ENCODE measurements around the gene EIF2AK3.

GRCh38 chr2:88651646-88652045, 24.4 kb upstream of the EIF2AK3 start:
- TF ChIP-seq YY1 (IDR thresholded peaks at IDR 0.05; ENCODE audit: low read depth), result no peak
- no peak for TF ChIP-seq EP300 (IDR thresholded peaks at IDR 0.05; ENCODE audit: borderline replicate concordance in 1 of 2, low read depth in 1 of 2, low read length in 1 of 2)
- TF ChIP-seq GABPA (IDR thresholded peaks at IDR 0.05; ENCODE audit: low read depth), result no peak
- no peak for TF ChIP-seq CTCF (IDR thresholded peaks at IDR 0.05)
- no peak for TF ChIP-seq JUND (IDR thresholded peaks at IDR 0.05)
- TF ChIP-seq TAF1 (IDR thresholded peaks at IDR 0.05; ENCODE audit: borderline replicate concordance, low read depth, low read length), result no peak
- TF ChIP-seq, protein P1, sequence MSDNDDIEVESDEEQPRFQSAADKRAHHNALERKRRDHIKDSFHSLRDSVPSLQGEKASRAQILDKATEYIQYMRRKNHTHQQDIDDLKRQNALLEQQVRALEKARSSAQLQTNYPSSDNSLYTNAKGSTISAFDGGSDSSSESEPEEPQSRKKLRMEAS (IDR thresholded peaks at IDR 0.05; ENCODE audit: low read depth), result no peak
- TF ChIP-seq EZH2phosphoT487 (IDR thresholded peaks at IDR 0.05; ENCODE audit: borderline replicate concordance, low read depth), result no peak
- TF ChIP-seq, protein P2, sequence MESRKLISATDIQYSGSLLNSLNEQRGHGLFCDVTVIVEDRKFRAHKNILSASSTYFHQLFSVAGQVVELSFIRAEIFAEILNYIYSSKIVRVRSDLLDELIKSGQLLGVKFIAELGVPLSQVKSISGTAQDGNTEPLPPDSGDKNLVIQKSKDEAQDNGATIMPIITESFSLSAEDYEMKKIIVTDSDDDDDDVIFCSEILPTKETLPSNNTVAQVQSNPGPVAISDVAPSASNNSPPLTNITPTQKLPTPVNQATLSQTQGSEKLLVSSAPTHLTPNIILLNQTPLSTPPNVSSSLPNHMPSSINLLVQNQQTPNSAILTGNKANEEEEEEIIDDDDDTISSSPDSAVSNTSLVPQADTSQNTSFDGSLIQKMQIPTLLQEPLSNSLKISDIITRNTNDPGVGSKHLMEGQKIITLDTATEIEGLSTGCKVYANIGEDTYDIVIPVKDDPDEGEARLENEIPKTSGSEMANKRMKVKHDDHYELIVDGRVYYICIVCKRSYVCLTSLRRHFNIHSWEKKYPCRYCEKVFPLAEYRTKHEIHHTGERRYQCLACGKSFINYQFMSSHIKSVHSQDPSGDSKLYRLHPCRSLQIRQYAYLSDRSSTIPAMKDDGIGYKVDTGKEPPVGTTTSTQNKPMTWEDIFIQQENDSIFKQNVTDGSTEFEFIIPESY (IDR thresholded peaks at IDR 0.05; ENCODE audit: borderline replicate concordance, low read depth), result no peak
- no peak for TF ChIP-seq FOXM1 (IDR thresholded peaks at IDR 0.05; ENCODE audit: low read depth)
- TF ChIP-seq POLR2AphosphoS5 (IDR thresholded peaks at IDR 0.05; ENCODE audit: low read depth, low read length), result no peak
- TF ChIP-seq, protein P3, sequence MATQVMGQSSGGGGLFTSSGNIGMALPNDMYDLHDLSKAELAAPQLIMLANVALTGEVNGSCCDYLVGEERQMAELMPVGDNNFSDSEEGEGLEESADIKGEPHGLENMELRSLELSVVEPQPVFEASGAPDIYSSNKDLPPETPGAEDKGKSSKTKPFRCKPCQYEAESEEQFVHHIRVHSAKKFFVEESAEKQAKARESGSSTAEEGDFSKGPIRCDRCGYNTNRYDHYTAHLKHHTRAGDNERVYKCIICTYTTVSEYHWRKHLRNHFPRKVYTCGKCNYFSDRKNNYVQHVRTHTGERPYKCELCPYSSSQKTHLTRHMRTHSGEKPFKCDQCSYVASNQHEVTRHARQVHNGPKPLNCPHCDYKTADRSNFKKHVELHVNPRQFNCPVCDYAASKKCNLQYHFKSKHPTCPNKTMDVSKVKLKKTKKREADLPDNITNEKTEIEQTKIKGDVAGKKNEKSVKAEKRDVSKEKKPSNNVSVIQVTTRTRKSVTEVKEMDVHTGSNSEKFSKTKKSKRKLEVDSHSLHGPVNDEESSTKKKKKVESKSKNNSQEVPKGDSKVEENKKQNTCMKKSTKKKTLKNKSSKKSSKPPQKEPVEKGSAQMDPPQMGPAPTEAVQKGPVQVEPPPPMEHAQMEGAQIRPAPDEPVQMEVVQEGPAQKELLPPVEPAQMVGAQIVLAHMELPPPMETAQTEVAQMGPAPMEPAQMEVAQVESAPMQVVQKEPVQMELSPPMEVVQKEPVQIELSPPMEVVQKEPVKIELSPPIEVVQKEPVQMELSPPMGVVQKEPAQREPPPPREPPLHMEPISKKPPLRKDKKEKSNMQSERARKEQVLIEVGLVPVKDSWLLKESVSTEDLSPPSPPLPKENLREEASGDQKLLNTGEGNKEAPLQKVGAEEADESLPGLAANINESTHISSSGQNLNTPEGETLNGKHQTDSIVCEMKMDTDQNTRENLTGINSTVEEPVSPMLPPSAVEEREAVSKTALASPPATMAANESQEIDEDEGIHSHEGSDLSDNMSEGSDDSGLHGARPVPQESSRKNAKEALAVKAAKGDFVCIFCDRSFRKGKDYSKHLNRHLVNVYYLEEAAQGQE (IDR thresholded peaks at IDR 0.05; ENCODE audit: low read depth, low read length), result no peak
